GM19395 (cell line): ENCODE measurements around the gene PADI6.
A peak's percentile ranks its signal among the peaks of the same experiment; 100 is the strongest.

ENCODE experiments used
- ATAC-seq: cut with Tn5 transposase; IDR thresholded peaks from one replicate; pipeline ENCODE4 v1.9.1; 2021; ENCODE audit warnings: mild to moderate bottlenecking, moderate library complexity; ENCODE audit not compliant: unreplicated experiment

The PADI6 gene

GRCh38 chr1:17433261-17433660, 61.3 kb downstream of the PADI6 start:
- no peak for ATAC-seq

- no peak for ATAC-seq
These were observed 62.0 kb downstream of the PADI6 start for GRCh38 chr1:17434016-17434415.

- no peak for ATAC-seq
These were observed 62.6 kb downstream of the PADI6 start for GRCh38 chr1:17434601-17435000.

GRCh38 chr1:17436380-17437174, 64.6 kb downstream of the PADI6 start:
- ATAC-seq, result no peak

- ATAC-seq, result no peak
These were observed 65.2 kb downstream of the PADI6 start for GRCh38 chr1:17437260-17437579.

GRCh38 chr1:17437580-17438317, 65.8 kb downstream of the PADI6 start:
- peak; percentile 21 for ATAC-seq

GRCh38 chr1:17438318-17439249, 66.6 kb downstream of the PADI6 start:
- peak; percentile 47 for ATAC-seq

- ATAC-seq, result no peak
These were observed 67.5 kb downstream of the PADI6 start, which contains the start of gene RCC2 for GRCh38 chr1:17439250-17440073. TSS of gene RCC2 (minus strand) at chr1:17439677. CDS start at chr1:17438514, 1,163 bp downstream.

- ATAC-seq, result no peak
These were observed 68.3 kb downstream of the PADI6 start for GRCh38 chr1:17440074-17440826.

- ATAC-seq, result no peak
These were observed 68.8 kb downstream of the PADI6 start for GRCh38 chr1:17440827-17441168.

- ATAC-seq, result no peak
These were observed 69.4 kb downstream of the PADI6 start for GRCh38 chr1:17441265-17441992.

- ATAC-seq, result no peak
These were observed 70.0 kb downstream of the PADI6 start for GRCh38 chr1:17441993-17442357.

- no peak for ATAC-seq
These were observed 70.8 kb downstream of the PADI6 start for GRCh38 chr1:17442841-17443240.

GRCh38 chr1:17447501-17447992, 75.6 kb downstream of the PADI6 start:
- ATAC-seq, result no peak
